ENCODE data around the gene PSD.

DNA sequence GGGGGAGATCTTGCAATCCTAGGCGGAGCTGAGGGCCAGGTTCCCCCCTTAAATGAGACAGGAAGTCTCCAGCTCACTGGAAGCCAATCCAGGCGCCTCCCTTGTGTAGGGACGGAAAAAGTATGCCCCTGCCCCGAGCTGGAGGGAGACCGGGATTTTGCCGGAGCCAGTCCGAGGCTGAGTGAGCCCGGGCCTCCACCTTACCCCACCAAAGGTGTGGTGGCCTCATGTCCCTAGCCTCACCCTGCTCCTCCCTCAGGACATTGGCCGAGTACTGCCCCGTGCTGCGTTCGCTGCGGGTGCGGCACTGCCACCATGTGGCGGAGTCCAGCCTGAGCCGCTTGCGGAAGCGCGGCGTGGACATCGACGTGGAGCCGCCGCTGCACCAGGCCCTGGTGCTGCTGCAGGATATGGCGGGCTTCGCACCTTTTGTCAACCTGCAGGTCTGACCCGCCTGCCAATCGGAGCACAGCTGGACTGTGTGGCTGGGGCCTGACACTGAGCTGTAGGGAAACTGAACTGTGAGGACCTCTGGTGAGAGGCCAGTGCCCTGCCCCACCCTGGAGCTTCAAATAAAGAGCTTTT is 4.1 kb upstream of the PSD start:
- peak in 1 of 2 donors; percentile 20 for TF ChIP-seq POLR2A (IDR thresholded peaks at IDR 0.05)
- TF ChIP-seq, protein P1, sequence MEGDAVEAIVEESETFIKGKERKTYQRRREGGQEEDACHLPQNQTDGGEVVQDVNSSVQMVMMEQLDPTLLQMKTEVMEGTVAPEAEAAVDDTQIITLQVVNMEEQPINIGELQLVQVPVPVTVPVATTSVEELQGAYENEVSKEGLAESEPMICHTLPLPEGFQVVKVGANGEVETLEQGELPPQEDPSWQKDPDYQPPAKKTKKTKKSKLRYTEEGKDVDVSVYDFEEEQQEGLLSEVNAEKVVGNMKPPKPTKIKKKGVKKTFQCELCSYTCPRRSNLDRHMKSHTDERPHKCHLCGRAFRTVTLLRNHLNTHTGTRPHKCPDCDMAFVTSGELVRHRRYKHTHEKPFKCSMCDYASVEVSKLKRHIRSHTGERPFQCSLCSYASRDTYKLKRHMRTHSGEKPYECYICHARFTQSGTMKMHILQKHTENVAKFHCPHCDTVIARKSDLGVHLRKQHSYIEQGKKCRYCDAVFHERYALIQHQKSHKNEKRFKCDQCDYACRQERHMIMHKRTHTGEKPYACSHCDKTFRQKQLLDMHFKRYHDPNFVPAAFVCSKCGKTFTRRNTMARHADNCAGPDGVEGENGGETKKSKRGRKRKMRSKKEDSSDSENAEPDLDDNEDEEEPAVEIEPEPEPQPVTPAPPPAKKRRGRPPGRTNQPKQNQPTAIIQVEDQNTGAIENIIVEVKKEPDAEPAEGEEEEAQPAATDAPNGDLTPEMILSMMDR (IDR thresholded peaks at IDR 0.05) = peak; percentile 66 to 91 (median 78)
